Neural progenitor cell (in vitro differentiated cells): Measurements from ENCODE around the gene SDK2.

Experiments
- CTCF ChIP-seq: fragments of 200-600 bp; sonication (generic); IDR thresholded peaks from 2 replicates; pipeline ENCODE4 v1.5.1; 2017; ENCODE audit warnings: antibody characterized with exemption, mild to moderate bottlenecking
- EZH2 ChIP-seq: fragments of 200-600 bp; sonication (generic); IDR thresholded peaks from 2 replicates; pipeline ENCODE4 v1.6.1; 2017; ENCODE audit warnings: antibody characterized with exemption, mild to moderate bottlenecking, moderate library complexity

GRCh38 chr17:73621685-73622084 lies 22.6 kb downstream of the SDK2 start:
- no peak for TF ChIP-seq CTCF
- no peak for TF ChIP-seq EZH2
